Measurements from ENCODE around the gene KATNIP. TPM values are rescaled to one million over a fixed set of nuclear protein-coding genes. Genes with fewer than 3 reads are reported as not detected.

The KATNIP gene
- total RNA-seq, 1 donor from 2014 or later = 48.7 TPM

GRCh38 chr16:27508476-27508875 lies 41.5 kb upstream of the KATNIP start:
- Mint-ChIP-seq H3K9me3 (ENCODE audit: low read depth) (no peaks in the 10 kb centered on the region), H3K4me3 (ENCODE audit: low read depth) (no peak overlapping the region), H3K4me1 (ENCODE audit: low read depth) (peaks cover 6% of the 10 kb centered on the region), H3K36me3 (ENCODE audit: insufficient read depth) (peaks cover 34% of the 10 kb centered on the region), H3K27ac (no peak overlapping the region), H3K27me3 (no peaks in the 10 kb centered on the region)
- no peak for DNase-seq (ENCODE audit: low spot score, unreplicated experiment)
- TF ChIP-seq, protein P1, sequence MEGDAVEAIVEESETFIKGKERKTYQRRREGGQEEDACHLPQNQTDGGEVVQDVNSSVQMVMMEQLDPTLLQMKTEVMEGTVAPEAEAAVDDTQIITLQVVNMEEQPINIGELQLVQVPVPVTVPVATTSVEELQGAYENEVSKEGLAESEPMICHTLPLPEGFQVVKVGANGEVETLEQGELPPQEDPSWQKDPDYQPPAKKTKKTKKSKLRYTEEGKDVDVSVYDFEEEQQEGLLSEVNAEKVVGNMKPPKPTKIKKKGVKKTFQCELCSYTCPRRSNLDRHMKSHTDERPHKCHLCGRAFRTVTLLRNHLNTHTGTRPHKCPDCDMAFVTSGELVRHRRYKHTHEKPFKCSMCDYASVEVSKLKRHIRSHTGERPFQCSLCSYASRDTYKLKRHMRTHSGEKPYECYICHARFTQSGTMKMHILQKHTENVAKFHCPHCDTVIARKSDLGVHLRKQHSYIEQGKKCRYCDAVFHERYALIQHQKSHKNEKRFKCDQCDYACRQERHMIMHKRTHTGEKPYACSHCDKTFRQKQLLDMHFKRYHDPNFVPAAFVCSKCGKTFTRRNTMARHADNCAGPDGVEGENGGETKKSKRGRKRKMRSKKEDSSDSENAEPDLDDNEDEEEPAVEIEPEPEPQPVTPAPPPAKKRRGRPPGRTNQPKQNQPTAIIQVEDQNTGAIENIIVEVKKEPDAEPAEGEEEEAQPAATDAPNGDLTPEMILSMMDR (IDR thresholded peaks at IDR 0.05; ENCODE audit: unreplicated experiment) = no peak

- no peaks in the 10 kb centered on the region for H3K27me3 Mint-ChIP-seq
- peaks cover 6% of the 10 kb centered on the region for H3K4me1 Mint-ChIP-seq (ENCODE audit: low read depth)
- TF ChIP-seq, protein P1 (IDR thresholded peaks at IDR 0.05; ENCODE audit: unreplicated experiment) = no peak
- H3K9me3 Mint-ChIP-seq (ENCODE audit: low read depth) = no peaks in the 10 kb centered on the region
- no peak overlapping the region for H3K4me3 Mint-ChIP-seq (ENCODE audit: low read depth)
- DNase-seq (ENCODE audit: low spot score, unreplicated experiment) = no peak
- H3K27ac Mint-ChIP-seq = no peak overlapping the region
- H3K36me3 Mint-ChIP-seq (ENCODE audit: insufficient read depth) = peaks cover 27% of the 10 kb centered on the region
Observed at GRCh38 chr16:27511657-27512448, 38.1 kb upstream of the KATNIP start.

- Mint-ChIP-seq H3K4me1 (ENCODE audit: low read depth) (peaks cover 6% of the 10 kb centered on the region), H3K4me3 (ENCODE audit: low read depth) (no peak overlapping the region), H3K27ac (no peak overlapping the region), H3K27me3 (no peaks in the 10 kb centered on the region), H3K9me3 (ENCODE audit: low read depth) (no peaks in the 10 kb centered on the region), H3K36me3 (ENCODE audit: insufficient read depth) (peaks cover 23% of the 10 kb centered on the region)
- no peak for DNase-seq (ENCODE audit: low spot score, unreplicated experiment)
- TF ChIP-seq, protein P1 (IDR thresholded peaks at IDR 0.05; ENCODE audit: unreplicated experiment) = no peak
Observed at GRCh38 chr16:27514806-27515205, 35.1 kb upstream of the KATNIP start.

- H3K27ac Mint-ChIP-seq = peak overlapping the region; percentile 32
- no peak overlapping the region for H3K4me3 Mint-ChIP-seq (ENCODE audit: low read depth)
- peaks cover 6% of the 10 kb centered on the region for H3K4me1 Mint-ChIP-seq (ENCODE audit: low read depth)
- no peak for DNase-seq (ENCODE audit: low spot score, unreplicated experiment)
- no peaks in the 10 kb centered on the region for H3K27me3 Mint-ChIP-seq
- TF ChIP-seq, protein P1 (IDR thresholded peaks at IDR 0.05; ENCODE audit: unreplicated experiment) = peak; percentile 61
- H3K36me3 Mint-ChIP-seq (ENCODE audit: insufficient read depth) = peaks cover 21% of the 10 kb centered on the region
- no peaks in the 10 kb centered on the region for H3K9me3 Mint-ChIP-seq (ENCODE audit: low read depth)
Observed at GRCh38 chr16:27515874-27516353, 34.0 kb upstream of the KATNIP start.

DNA sequence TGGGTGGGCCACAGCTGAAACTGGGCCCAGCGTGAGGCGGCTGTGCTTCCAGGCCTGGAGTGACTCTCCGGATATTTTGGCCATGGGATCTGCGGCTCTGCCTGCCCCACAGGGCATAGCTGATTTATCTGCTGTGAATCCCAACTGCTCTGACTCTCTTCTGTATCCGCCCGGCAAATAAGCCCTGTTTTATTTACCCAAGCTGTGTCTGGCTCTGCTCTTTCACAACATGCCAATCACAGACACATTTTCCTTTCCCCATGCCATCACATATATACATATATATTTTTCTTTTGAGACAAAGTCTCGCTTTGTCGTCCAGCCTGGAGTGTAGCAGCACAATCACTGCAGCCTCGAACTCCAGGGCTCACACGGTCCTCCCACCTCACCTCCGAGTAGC lies 33.6 kb upstream of the KATNIP start:
- Mint-ChIP-seq H3K27ac (peak overlapping the region; percentile 38), H3K9me3 (ENCODE audit: low read depth) (no peaks in the 10 kb centered on the region), H3K27me3 (no peaks in the 10 kb centered on the region), H3K4me3 (ENCODE audit: low read depth) (no peak overlapping the region), H3K36me3 (ENCODE audit: insufficient read depth) (peaks cover 18% of the 10 kb centered on the region), H3K4me1 (ENCODE audit: low read depth) (peaks cover 6% of the 10 kb centered on the region)
- TF ChIP-seq, protein P1 (IDR thresholded peaks at IDR 0.05; ENCODE audit: unreplicated experiment) = no peak
- DNase-seq (ENCODE audit: low spot score, unreplicated experiment) = no peak

Measured in progenitor cell of endocrine pancreas (in vitro differentiated cells).